GM19324 (cell line): ENCODE measurements around the gene SPATA20.

Source experiments
- ATAC-seq: cut with Tn5 transposase; IDR thresholded peaks from one replicate; pipeline ENCODE4 v1.9.1; 2021; ENCODE audit warnings: mild to moderate bottlenecking, moderate library complexity; ENCODE audit not compliant: unreplicated experiment, low FRiP score

Gene SPATA20

GRCh38 chr17:50594128-50594823 is 47.3 kb downstream of the SPATA20 start:
- ATAC-seq = no peak

- no peak for ATAC-seq
Measured at GRCh38 chr17:50594892-50595291, 47.9 kb downstream of the SPATA20 start.

- ATAC-seq = no peak
Measured at GRCh38 chr17:50596191-50597037, 49.4 kb downstream of the SPATA20 start.

- no peak for ATAC-seq
Measured at GRCh38 chr17:50598487-50598886, 51.5 kb downstream of the SPATA20 start.

GRCh38 chr17:50599606-50600005 is 52.6 kb downstream of the SPATA20 start:
- ATAC-seq = no peak

- ATAC-seq = no peak
Measured at GRCh38 chr17:50601823-50602375, 54.9 kb downstream of the SPATA20 start.

GRCh38 chr17:50602836-50603235 is 55.9 kb downstream of the SPATA20 start:
- ATAC-seq = no peak

GRCh38 chr17:50603340-50603739 is 56.4 kb downstream of the SPATA20 start:
- no peak for ATAC-seq

GRCh38 chr17:50604513-50604912 is 57.5 kb downstream of the SPATA20 start:
- no peak for ATAC-seq

- no peak for ATAC-seq
Measured at GRCh38 chr17:50605429-50605828, 58.5 kb downstream of the SPATA20 start.
